GM23248 (cell line): Measurements from ENCODE around the gene EYA4. TPM values are rescaled to one million over a fixed set of nuclear protein-coding genes. Genes with fewer than 3 reads are reported as not detected.

Experiments
- DNase-seq: peaks from one replicate; pipeline ENCODE4 v3.0.0-alpha.2; 2015
- H2AFZ ChIP-seq: fragments of 200-600 bp; sonication (generic); 2 replicates; pipeline ENCODE4 v1.6.1; 2016; ENCODE audit warnings: antibody characterized with exemption
- H3F3A ChIP-seq: fragments of 200-600 bp; sonication (generic); 2 replicates; pipeline ENCODE4 v1.6.1; 2016; ENCODE audit warnings: mild to moderate bottlenecking, antibody characterized with exemption, mixed run types; ENCODE audit not compliant: insufficient read depth
- H3K27ac ChIP-seq: fragments of 200-600 bp; sonication (generic); 2 replicates; pipeline ENCODE4 v1.5.1; 2016; ENCODE audit warnings: mild to moderate bottlenecking
- H3K27me3 ChIP-seq: fragments of 200-600 bp; sonication (generic); replicated peaks from 2 replicates; pipeline ENCODE4 v1.6.1; 2016; ENCODE audit warnings: mild to moderate bottlenecking; ENCODE audit not compliant: insufficient read depth
- H3K36me3 ChIP-seq: fragments of 200-600 bp; sonication (generic); 2 replicates; pipeline ENCODE4 v1.6.1; 2016; ENCODE audit warnings: low read depth, mild to moderate bottlenecking
- H3K4me1 ChIP-seq: fragments of 200-600 bp; sonication (generic); 2 replicates; pipeline ENCODE4 v1.6.1; 2016; ENCODE audit warnings: mild to moderate bottlenecking; ENCODE audit not compliant: insufficient read depth
- H3K4me2 ChIP-seq: fragments of 200-600 bp; sonication (generic); one replicate; pipeline ENCODE4 v1.6.1; 2016; ENCODE audit warnings: mild to moderate bottlenecking; ENCODE audit not compliant: unreplicated experiment
- H3K4me3 ChIP-seq: fragments of 200-600 bp; sonication (generic); 2 replicates; pipeline ENCODE4 v1.5.1; 2016; ENCODE audit warnings: mild to moderate bottlenecking
- H3K79me2 ChIP-seq: fragments of 200-600 bp; sonication (generic); 2 replicates; pipeline ENCODE4 v1.6.1; 2016; ENCODE audit warnings: mild to moderate bottlenecking; ENCODE audit not compliant: insufficient read depth
- H3K9ac ChIP-seq: fragments of 200-600 bp; sonication (generic); 2 replicates; pipeline ENCODE4 v1.6.1; 2016; ENCODE audit warnings: mild to moderate bottlenecking
- H3K9me2 ChIP-seq: fragments of 200-600 bp; sonication (generic); 2 replicates; pipeline ENCODE4 v1.6.1; 2016; ENCODE audit warnings: mixed run types, mild to moderate bottlenecking, moderate library complexity; ENCODE audit not compliant: insufficient read depth
- H3K9me3 ChIP-seq: fragments of 200-600 bp; sonication (generic); one replicate; pipeline ENCODE4 v1.6.1; 2017; ENCODE audit warnings: low read depth
- H4K20me1 ChIP-seq: fragments of 200-600 bp; sonication (generic); 2 replicates; pipeline ENCODE4 v1.6.0; 2016; ENCODE audit not compliant: insufficient read depth
- EZH2 ChIP-seq: fragments of 200-600 bp; sonication (generic); IDR thresholded peaks from 2 replicates; pipeline ENCODE4 v1.6.1; 2018; ENCODE audit warnings: antibody characterized with exemption, mild to moderate bottlenecking; ENCODE audit not compliant: insufficient read depth, poor library complexity, severe bottlenecking
- EZH2phosphoT487 ChIP-seq: fragments of 200-600 bp; sonication (generic); IDR thresholded peaks from 2 replicates; pipeline ENCODE4 v1.6.1; 2018; ENCODE audit warnings: antibody characterized with exemption, moderate library complexity, mild to moderate bottlenecking, low read depth; ENCODE audit not compliant: insufficient read depth
- WGBS, 2 experiments: methylation state at CpG; one replicate each; pipeline ENCODE4 v1.1.6; 2015 to 2017; ENCODE audit warnings: low lambda C conversion rate in 2 of 2, low coverage in 1 of 2; ENCODE audit errors: missing lambda C conversion rate in 2 of 2; 5-methylcytosine and 5-hydroxymethylcytosine counted together
- in situ Hi-C: fragments of 300-500 bp; cut with MboI; formaldehyde crosslinking; loops from 2 replicates; pipeline ENCODE4 v1.15.0; 2020
- polyA plus RNA-seq: library from polyadenylated mRNA; unstranded; fragments of >200 nt; fragmentation: Nextera tagmentation; extraction: Ambion mirVana; gene quantifications from 2 replicates; pipeline ENCODE4 v1.2.1, GENCODE V29; 2016
- total RNA-seq: library from RNA; depleted of rRNA; stranded (reverse); fragments of >200 nt; shearing (Covaris generic); gene quantifications from 2 replicates; pipeline ENCODE4 v1.2.3, GENCODE V29; 2014

Gene EYA4
- total and polyA plus RNA-seq, 2 experiments from 2014 or later = not detected

GRCh38 chr6:133380723-133381122 is 139.6 kb downstream of the EYA4 start:
- Histone ChIP-seq H3K4me2 (no peak overlapping the region), H3K9me3 (no peaks in the 10 kb centered on the region), H4K20me1 (no peaks in the 10 kb centered on the region), H3K27me3 (peaks cover 14% of the 10 kb centered on the region; the same call in 1 of the 2 replicates), H3F3A (no peaks in the 10 kb centered on the region), H2AFZ (no peak overlapping the region), H3K36me3 (no peaks in the 10 kb centered on the region), H3K4me1 (no peaks in the 10 kb centered on the region), H3K9me2 (no peaks in the 10 kb centered on the region), H3K4me3 (no peak overlapping the region), H3K27ac (no peak overlapping the region), H3K9ac (no peak overlapping the region), H3K79me2 (no peaks in the 10 kb centered on the region)
- TF ChIP-seq EZH2phosphoT487 = no peak
- TF ChIP-seq EZH2 = no peak
- no peak for DNase-seq
- WGBS, 2 experiments = 42 to 69% methylated on average over 3 of the region's 3 CpGs
- in situ Hi-C loops = no loop called here

DNA sequence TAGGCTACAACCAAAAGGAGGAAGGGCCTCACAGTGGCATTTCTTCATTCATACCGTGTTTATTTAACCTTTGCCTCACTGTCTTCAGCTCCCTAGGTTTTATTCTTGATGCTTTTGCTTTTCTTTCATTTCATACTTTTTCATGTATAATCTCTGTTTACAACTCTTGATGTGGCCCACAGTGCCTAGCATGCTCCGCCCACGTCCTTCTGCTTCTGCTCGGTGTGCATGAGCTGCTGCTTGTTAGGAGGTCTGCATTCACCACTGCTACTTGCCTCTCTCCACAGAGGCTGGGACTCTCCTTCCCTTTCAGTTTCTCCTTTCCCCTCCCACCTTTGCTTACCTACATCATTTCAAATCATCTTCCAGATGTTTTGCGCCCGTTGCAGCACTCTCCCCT is 147.6 kb downstream of the EYA4 start:
- 81 to 83% methylated on average over 6 of the region's 6 CpGs for WGBS, 2 experiments
- H3K9ac ChIP-seq = no peak overlapping the region
- no peaks in the 10 kb centered on the region for H3K9me3 ChIP-seq
- H3K27me3 ChIP-seq = no peaks in the 10 kb centered on the region; the same call in none of the 2 replicates
- no peak overlapping the region for H3K27ac ChIP-seq
- no peak for DNase-seq
- H3K4me2 ChIP-seq = no peak overlapping the region
- H3F3A ChIP-seq = no peaks in the 10 kb centered on the region
- H3K9me2 ChIP-seq = no peaks in the 10 kb centered on the region
- H3K36me3 ChIP-seq = no peaks in the 10 kb centered on the region
- H2AFZ ChIP-seq = no peak overlapping the region
- H3K79me2 ChIP-seq = no peaks in the 10 kb centered on the region
- H4K20me1 ChIP-seq = no peaks in the 10 kb centered on the region
- in situ Hi-C loops = no loop called here
- no peaks in the 10 kb centered on the region for H3K4me1 ChIP-seq
- H3K4me3 ChIP-seq = no peak overlapping the region
- TF ChIP-seq EZH2 (no peak), EZH2phosphoT487 (no peak)

- Histone ChIP-seq H3K27me3 (no peaks in the 10 kb centered on the region; the same call in none of the 2 replicates), H4K20me1 (no peaks in the 10 kb centered on the region), H3F3A (no peaks in the 10 kb centered on the region), H3K79me2 (no peaks in the 10 kb centered on the region), H3K4me3 (no peak overlapping the region), H3K4me1 (no peaks in the 10 kb centered on the region), H3K4me2 (no peak overlapping the region), H2AFZ (no peak overlapping the region), H3K36me3 (no peaks in the 10 kb centered on the region), H3K9me2 (no peaks in the 10 kb centered on the region), H3K27ac (no peak overlapping the region), H3K9me3 (no peaks in the 10 kb centered on the region), H3K9ac (no peak overlapping the region)
- no peak for DNase-seq
- in situ Hi-C loops = no loop called here
- no peak for TF ChIP-seq EZH2
- no peak for TF ChIP-seq EZH2phosphoT487
- WGBS, 2 experiments = 73 to 81% methylated on average over 9 of the region's 9 CpGs
Measured at GRCh38 chr6:133390168-133390567, 149.0 kb downstream of the EYA4 start.

DNA sequence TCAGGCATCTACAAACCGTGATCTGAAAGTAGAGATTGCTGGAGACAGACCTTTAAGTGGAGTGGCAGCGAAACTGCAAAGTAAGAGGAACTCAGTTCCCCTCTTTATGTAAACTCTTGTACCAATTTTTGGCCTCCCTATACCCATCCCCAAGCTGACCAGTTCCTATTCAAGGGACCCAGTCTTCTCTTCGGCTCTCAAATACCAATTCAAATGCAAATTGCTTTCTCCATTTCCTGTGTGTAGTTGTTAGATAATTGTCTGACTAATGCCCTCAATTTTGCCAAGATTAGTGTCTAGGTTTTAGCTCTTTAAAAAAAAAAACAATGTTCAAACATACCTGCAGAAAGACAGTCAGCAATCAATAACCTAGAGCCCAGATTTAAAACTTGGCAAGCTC is 150.9 kb downstream of the EYA4 start:
- in situ Hi-C loops = no loop called here

DNA sequence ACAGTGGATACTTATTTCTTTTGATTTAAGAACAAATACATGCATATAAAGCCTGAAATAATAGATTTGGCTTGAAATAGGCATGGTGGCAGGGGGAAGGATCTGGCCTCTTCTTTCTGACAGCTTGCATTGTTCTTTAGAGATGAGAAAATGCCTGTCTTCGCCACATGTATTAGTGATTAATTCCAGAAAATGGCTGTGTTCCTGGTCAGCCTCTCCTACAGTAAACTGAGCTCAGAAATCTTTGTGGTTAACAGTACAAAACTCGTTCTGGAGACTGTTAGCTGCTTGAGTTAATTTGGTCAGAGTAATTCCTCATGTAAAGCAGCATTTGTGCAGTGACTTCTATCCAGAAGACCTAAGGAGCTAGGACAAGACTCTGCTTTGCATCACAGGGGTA is 151.5 kb downstream of the EYA4 start:
- Histone ChIP-seq H3K9me3 (no peaks in the 10 kb centered on the region), H2AFZ (no peak overlapping the region), H3F3A (no peaks in the 10 kb centered on the region), H4K20me1 (no peaks in the 10 kb centered on the region), H3K36me3 (no peaks in the 10 kb centered on the region), H3K27ac (no peak overlapping the region), H3K4me2 (no peak overlapping the region), H3K9ac (no peak overlapping the region), H3K79me2 (no peaks in the 10 kb centered on the region), H3K4me1 (no peaks in the 10 kb centered on the region), H3K27me3 (no peaks in the 10 kb centered on the region; the same call in none of the 2 replicates), H3K9me2 (no peaks in the 10 kb centered on the region), H3K4me3 (no peak overlapping the region)
- DNase-seq = no peak
- in situ Hi-C loops = no loop called here
- TF ChIP-seq EZH2phosphoT487 (no peak), EZH2 (no peak)
- 2 to 6% methylated on average over 2 of the region's 2 CpGs for WGBS, 2 experiments

More for the DNA sequence above, 150.9 kb downstream of the EYA4 start:
- Histone ChIP-seq H3F3A (no peaks in the 10 kb centered on the region), H3K9me2 (no peaks in the 10 kb centered on the region), H3K36me3 (no peaks in the 10 kb centered on the region), H3K9me3 (no peaks in the 10 kb centered on the region), H3K27ac (no peak overlapping the region), H3K4me1 (no peaks in the 10 kb centered on the region), H3K27me3 (no peaks in the 10 kb centered on the region; the same call in none of the 2 replicates), H3K9ac (no peak overlapping the region), H4K20me1 (no peaks in the 10 kb centered on the region), H3K4me3 (no peak overlapping the region), H3K4me2 (no peak overlapping the region), H2AFZ (no peak overlapping the region), H3K79me2 (no peaks in the 10 kb centered on the region)
- peak; percentile 2 for DNase-seq
- 48 to 71% methylated on average over 3 of the region's 3 CpGs for WGBS, 2 experiments
- TF ChIP-seq EZH2phosphoT487 (no peak), EZH2 (no peak)
